DLD1 (cell line): ENCODE data around the gene TBPL2.

ENCODE experiments used
- in situ Hi-C: cut with HindIII; loops from 2 replicates; pipeline ENCODE4 v1.10.0; 2017; ENCODE audit warnings: low sequenced_read_pairs

TBPL2 gene

DNA sequence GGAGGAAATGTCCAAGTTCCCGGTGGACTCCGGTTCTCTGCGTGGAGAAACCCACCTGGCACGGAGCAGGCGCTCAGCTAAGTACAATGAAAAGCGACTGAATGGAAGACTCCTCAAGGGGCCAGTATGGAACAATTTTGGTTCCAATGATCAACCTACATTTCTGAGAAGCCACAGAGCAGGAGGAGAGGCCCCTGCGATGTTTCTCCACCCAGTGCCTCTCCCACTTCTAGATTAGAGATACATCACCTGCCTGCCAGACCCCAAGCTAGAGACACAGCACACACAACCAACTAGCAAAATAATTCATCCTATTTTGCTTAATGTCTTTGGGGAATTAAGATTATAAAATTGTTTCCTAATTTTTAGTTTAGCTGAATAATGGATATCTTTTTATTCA is 67.6 kb downstream of the TBPL2 start:
- in situ Hi-C loops = no loop called here

DNA sequence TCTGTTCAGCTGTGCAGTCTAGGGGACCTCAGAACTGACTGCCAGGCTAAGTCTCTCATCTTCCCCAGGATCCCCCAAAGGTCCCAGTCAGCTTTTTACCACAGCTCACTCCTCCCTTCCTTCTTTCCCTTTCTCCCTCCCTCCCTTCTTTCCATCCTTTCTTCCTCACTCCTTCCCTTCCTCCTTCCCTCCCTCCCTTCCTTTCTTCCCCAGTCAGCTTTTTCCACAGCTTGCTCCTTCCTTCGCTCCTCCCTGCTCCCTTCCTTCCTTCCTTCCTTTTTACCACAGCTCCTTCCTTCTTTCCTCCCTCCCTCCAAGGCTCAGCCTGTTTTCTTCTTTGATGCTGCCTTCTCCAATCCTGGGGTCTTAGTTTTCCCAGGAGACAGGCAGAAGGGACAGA is 68.0 kb downstream of the TBPL2 start:
- in situ Hi-C loops = no loop called here

DNA sequence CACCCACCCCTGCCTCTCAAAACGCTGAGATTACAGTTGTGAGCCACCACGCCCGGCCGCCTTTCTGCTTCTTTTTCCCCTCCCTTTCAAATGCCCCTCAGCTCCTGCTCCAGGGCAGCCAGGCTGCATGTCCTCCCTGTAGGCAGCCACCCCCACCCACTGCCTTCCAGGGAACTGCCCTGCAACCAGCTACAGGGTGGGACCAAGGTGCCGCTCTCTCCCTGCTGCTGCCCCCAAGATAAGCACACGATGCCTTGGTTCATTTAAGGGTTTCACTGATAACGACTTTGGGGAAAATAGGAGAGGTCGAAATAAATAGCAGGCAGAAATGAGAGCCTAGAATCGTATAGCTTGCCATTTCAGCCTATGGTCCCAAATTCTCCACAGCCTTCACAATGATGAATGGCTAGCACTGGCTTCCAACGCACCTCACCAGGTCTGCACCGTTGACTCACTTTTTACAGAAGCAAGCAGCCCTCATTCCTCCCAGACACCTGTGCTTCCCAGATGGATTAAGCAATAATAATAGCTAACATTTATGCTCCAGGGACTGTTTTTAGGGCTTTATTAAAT is 69.4 kb downstream of the TBPL2 start:
- in situ Hi-C loops = no loop called here

DNA sequence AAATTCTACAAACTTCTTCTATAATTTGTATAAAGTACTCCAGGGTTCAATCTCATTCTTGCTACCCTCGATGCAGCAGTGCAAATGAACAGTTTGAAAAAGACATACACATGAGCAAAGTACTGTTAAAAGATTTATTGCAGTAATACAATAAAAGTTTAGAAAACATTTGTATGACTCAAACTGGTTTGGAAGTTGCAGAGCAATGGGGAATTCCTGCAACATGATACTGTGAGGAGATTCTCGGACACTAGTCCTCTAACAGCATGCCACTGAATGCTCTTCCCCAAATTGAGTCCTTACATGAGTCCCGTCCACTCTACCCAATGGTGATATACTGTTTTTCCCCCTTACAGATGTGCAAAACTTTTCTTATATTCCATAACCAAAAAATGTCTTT is 74.1 kb downstream of the TBPL2 start:
- in situ Hi-C loops = no loop called here
